ENCODE data around the gene CCDC187.

GRCh38 chr9:136232969-136233368, 70.9 kb downstream of the CCDC187 start:
- no peak for TF ChIP-seq EP300 (IDR thresholded peaks at IDR 0.05; ENCODE audit: borderline replicate concordance in 1 of 2, low read depth in 2 of 2, low read length in 2 of 2)
- no peak for TF ChIP-seq CTCF (IDR thresholded peaks at IDR 0.05; ENCODE audit: control extremely low read depth in 1 of 3, insufficient read depth in 1 of 3, low read depth in 1 of 3, low read length in 3 of 3)
- TF ChIP-seq GTF2F1 (IDR thresholded peaks at IDR 0.05; ENCODE audit: borderline replicate concordance, low read depth, low read length), result no peak
